Parathyroid adenoma (tissue), 2 donors: ENCODE data around the gene PGM3.

ENCODE experiments used
- H2AFZ ChIP-seq: fragments of 300-600 bp; sonication (generic); one replicate; pipeline ENCODE4 v1.7.0; 2017; ENCODE audit warnings: antibody characterized with exemption, mild to moderate bottlenecking
- H3K27ac ChIP-seq: fragments of 300-600 bp; sonication (generic); one replicate; pipeline ENCODE4 v1.7.0; 2017
- H3K27me3 ChIP-seq: fragments of 300-600 bp; sonication (generic); one replicate; pipeline ENCODE4 v1.7.0; 2017; ENCODE audit warnings: low read length; ENCODE audit not compliant: control insufficient read depth, insufficient read depth
- H3K36me3 ChIP-seq: fragments of 300-600 bp; sonication (generic); one replicate; pipeline ENCODE4 v1.7.0; 2017; ENCODE audit warnings: low read length; ENCODE audit not compliant: control insufficient read depth, insufficient read depth
- H3K4me1 ChIP-seq: fragments of 300-600 bp; sonication (generic); one replicate; pipeline ENCODE4 v1.7.0; 2017; ENCODE audit warnings: control low read depth
- H3K4me2 ChIP-seq: fragments of 300-600 bp; sonication (generic); one replicate; pipeline ENCODE4 v1.7.0; 2017; ENCODE audit warnings: low read length
- H3K4me3 ChIP-seq: fragments of 300-600 bp; sonication (generic); one replicate; pipeline ENCODE4 v1.7.0; 2017; ENCODE audit warnings: low read depth, low read length
- H3K79me2 ChIP-seq: fragments of 300-600 bp; sonication (generic); one replicate; pipeline ENCODE4 v1.7.0; 2017; ENCODE audit warnings: control low read depth
- H3K9ac ChIP-seq: fragments of 300-600 bp; sonication (generic); one replicate; pipeline ENCODE4 v1.7.0; 2017; ENCODE audit warnings: mild to moderate bottlenecking
- H3K9me3 ChIP-seq: fragments of 300-600 bp; sonication (generic); one replicate; pipeline ENCODE4 v1.7.0; 2017; ENCODE audit warnings: low read length; ENCODE audit not compliant: control insufficient read depth
- CTCF ChIP-seq: fragments of 300-600 bp; sonication (generic); IDR thresholded peaks from one replicate; pipeline ENCODE4 v1.7.0; 2017; ENCODE audit warnings: antibody characterized with exemption, mild to moderate bottlenecking
- donor health status: primary hyperparathyroidism.

The PGM3 gene

GRCh38 chr6:83221276-83221675, 28.2 kb upstream of the PGM3 start:
- TF ChIP-seq CTCF = no peak
- Histone ChIP-seq H3K36me3 (no peaks in the 10 kb centered on the region), H3K4me1 (no peaks in the 10 kb centered on the region), H3K27ac (no peak overlapping the region), H3K27me3 (no peaks in the 10 kb centered on the region), H3K9me3 (no peaks in the 10 kb centered on the region), H3K9ac (no peak overlapping the region), H2AFZ (no peak overlapping the region), H3K79me2 (no peaks in the 10 kb centered on the region), H3K4me2 (no peak overlapping the region), H3K4me3 (no peak overlapping the region)

GRCh38 chr6:83220121-83220520, 27.1 kb upstream of the PGM3 start:
- no peaks in the 10 kb centered on the region for H3K79me2 ChIP-seq
- H3K4me1 ChIP-seq = no peaks in the 10 kb centered on the region
- H3K9me3 ChIP-seq = no peaks in the 10 kb centered on the region
- H3K36me3 ChIP-seq = no peaks in the 10 kb centered on the region
- H3K4me2 ChIP-seq = no peak overlapping the region
- no peak overlapping the region for H3K4me3 ChIP-seq
- TF ChIP-seq CTCF = no peak
- H3K27me3 ChIP-seq = no peaks in the 10 kb centered on the region
- H3K9ac ChIP-seq = no peak overlapping the region
- H2AFZ ChIP-seq = no peak overlapping the region
- H3K27ac ChIP-seq = no peak overlapping the region

- TF ChIP-seq CTCF = no peak
- H3K79me2 ChIP-seq = no peaks in the 10 kb centered on the region
- no peak overlapping the region for H3K4me3 ChIP-seq
- no peak overlapping the region for H3K4me2 ChIP-seq
- H3K9me3 ChIP-seq = no peaks in the 10 kb centered on the region
- H2AFZ ChIP-seq = no peak overlapping the region
- no peaks in the 10 kb centered on the region for H3K36me3 ChIP-seq
- no peak overlapping the region for H3K27ac ChIP-seq
- no peaks in the 10 kb centered on the region for H3K4me1 ChIP-seq
- H3K27me3 ChIP-seq = no peaks in the 10 kb centered on the region
- no peak overlapping the region for H3K9ac ChIP-seq
Measured at GRCh38 chr6:83218646-83219045, 25.6 kb upstream of the PGM3 start.

GRCh38 chr6:83216806-83217205, 23.7 kb upstream of the PGM3 start:
- Histone ChIP-seq H3K27me3 (no peaks in the 10 kb centered on the region), H3K4me2 (no peak overlapping the region), H3K79me2 (no peaks in the 10 kb centered on the region), H2AFZ (no peak overlapping the region), H3K4me1 (no peaks in the 10 kb centered on the region), H3K36me3 (no peaks in the 10 kb centered on the region), H3K4me3 (no peak overlapping the region), H3K27ac (no peak overlapping the region), H3K9ac (no peak overlapping the region), H3K9me3 (no peaks in the 10 kb centered on the region)
- no peak for TF ChIP-seq CTCF

GRCh38 chr6:83215131-83216047, 22.3 kb upstream of the PGM3 start:
- Histone ChIP-seq H2AFZ (no peak overlapping the region), H3K27me3 (no peaks in the 10 kb centered on the region), H3K4me3 (no peak overlapping the region), H3K79me2 (no peaks in the 10 kb centered on the region), H3K27ac (no peak overlapping the region), H3K4me2 (no peak overlapping the region), H3K4me1 (no peaks in the 10 kb centered on the region), H3K9ac (no peak overlapping the region), H3K36me3 (no peaks in the 10 kb centered on the region), H3K9me3 (no peaks in the 10 kb centered on the region)
- TF ChIP-seq CTCF = peak; percentile 72
